ENCODE results near the gene CTNNA3.

The CTNNA3 gene

GRCh38 chr10:66218289-66218688 is 1477.7 kb downstream of the CTNNA3 start:
- DNase-seq (ENCODE audit: low read depth): no peak

DNA sequence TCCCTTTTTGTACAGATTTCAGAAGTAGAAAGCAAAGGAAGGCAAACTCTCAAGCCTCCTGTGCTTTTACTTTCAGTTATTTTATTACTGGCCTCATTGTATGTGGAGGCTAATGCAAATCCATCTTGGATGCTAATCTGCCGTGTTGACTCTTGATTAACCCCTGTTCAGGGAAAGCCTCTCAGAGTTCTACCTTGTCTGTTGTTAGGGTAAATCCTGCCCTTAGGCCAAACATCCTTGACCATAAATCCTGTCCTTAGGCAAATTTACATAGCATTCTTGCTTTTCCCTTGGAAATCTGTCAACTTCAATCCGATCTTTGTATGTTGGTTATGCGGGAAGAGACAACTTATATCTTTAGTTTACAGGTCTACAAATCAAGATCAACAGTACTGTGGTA is 1480.1 kb downstream of the CTNNA3 start:
- no peak for DNase-seq (ENCODE audit: low read depth)

GRCh38 chr10:66214721-66215404 is 1481.1 kb downstream of the CTNNA3 start:
- DNase-seq (ENCODE audit: low read depth): no peak

- DNase-seq (ENCODE audit: low read depth): no peak
Measured at GRCh38 chr10:66209025-66209424, 1487.0 kb downstream of the CTNNA3 start.

DNA sequence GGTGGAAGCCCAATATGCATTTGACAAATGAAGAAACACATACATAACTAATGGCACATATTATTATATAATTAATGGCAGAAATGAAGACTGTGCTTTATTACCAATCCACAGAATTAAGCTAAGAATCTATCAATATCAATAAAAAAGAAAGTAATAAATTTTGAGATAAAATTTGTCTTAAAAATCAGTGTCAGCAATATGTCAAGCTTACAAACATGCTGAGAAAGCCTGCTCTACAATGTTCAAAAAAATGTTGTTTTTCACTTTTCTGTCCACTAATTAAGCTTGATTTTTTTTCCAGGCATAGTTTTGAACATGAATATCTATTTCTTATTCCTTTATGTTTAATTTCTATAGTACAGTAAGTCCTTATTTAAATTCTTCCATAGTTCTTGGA is 1491.2 kb downstream of the CTNNA3 start:
- DNase-seq (ENCODE audit: low read depth): no peak

DNA sequence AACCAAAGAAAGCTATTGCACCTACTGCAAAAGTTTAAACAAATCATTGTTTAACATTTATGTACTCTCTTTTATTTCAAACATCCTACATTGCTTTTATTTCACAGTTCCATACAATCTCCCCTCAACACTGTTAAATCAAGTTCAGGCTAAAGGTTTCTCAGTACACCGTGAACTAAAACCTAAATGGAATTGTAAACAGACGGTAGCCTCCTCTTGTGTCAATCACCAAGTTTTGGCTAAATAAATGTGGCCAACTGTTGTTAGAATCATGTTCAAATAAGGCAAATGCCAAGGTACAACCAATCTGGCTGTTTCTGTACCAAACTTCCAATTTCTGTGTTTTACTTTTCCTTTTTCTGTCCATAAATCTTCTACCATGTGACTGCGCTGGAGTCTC is 1493.9 kb downstream of the CTNNA3 start:
- no peak for DNase-seq (ENCODE audit: low read depth)

DNA sequence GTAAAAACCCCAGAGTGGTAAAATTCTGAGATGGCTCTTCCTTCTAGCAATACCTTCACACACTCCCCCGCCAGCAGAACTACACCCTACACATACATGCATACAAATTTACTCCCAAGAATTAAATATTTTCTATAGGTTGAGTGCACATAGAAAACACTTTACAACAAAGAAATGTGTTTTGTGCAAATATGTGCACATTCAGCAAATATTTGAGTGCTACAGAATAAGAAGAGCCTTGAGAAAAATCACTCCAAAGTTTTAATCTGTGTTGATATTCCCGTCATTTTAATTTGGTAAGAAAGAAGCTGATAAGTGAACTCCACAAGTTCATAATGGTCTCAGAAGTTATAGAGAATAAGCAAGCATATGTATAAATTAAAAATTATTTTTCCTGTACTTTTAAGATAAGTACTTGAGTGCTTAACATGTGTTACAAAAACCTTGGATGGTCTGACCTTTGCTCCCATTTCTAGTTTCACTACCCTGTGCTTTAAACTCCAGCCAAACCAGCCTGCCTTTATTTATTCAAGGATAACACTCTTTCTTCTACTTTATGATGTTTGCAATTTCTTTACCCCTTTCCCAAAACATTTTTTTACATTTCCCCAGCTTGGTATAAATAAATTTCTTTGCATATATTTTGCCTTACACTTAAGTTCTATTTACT is 1503.7 kb downstream of the CTNNA3 start:
- no peak for DNase-seq (ENCODE audit: low read depth)

GRCh38 chr10:66190413-66190812 is 1505.6 kb downstream of the CTNNA3 start:
- DNase-seq (ENCODE audit: low read depth): no peak

DNA sequence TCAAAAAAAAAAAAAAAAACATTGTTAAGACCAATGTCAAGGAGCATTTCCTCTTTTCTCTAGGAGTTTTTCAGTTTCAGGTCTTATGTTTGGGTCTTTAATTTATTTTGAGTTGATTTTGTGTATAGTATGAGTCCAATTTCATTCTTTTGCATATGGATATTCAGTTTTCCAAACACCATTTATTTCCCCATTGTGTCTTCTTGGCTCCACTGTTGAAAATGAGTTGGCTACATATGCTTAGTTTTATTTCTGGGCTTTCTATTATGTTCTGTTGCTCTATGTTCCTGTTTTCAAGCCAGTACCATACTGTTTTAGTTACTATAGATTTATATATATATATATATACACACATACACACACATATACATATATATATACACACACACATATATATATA is 1506.7 kb downstream of the CTNNA3 start:
- no peak for DNase-seq (ENCODE audit: low read depth)

DNA sequence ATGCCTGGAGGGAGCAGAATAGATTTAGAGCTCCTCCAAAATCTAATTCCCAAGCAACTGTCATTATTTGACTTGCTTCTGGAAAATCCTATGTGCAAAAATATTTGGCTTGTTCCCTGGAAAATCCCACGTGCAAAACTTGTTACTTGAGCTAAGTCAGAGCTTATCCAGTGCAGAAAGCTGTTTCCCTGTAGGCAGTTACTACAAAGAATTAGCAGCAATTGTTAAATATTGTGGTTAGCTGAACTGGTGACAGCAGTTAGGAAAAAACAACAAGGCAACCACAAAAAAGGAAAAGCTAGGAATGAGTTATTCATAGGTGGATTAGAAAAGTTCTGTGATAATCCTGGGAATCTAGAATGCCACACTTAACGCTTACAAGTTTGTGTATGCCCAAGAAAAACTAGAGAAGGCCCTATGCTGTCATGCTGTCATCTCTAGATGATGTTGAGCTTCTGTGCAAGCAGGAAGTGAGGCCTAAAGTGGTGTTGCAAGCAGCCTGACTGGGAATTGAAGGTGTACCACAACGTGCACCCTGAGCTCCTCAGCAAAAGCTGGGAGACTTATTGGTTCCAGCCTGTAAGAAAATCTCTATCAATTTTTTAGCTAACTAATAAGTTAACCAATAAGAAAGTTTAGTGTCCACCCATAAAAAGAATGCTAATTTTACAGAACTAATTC is 1508.8 kb downstream of the CTNNA3 start:
- no peak for DNase-seq (ENCODE audit: low read depth)

GRCh38 chr10:66183028-66183427 is 1513.0 kb downstream of the CTNNA3 start:
- DNase-seq (ENCODE audit: low read depth): no peak

DNA sequence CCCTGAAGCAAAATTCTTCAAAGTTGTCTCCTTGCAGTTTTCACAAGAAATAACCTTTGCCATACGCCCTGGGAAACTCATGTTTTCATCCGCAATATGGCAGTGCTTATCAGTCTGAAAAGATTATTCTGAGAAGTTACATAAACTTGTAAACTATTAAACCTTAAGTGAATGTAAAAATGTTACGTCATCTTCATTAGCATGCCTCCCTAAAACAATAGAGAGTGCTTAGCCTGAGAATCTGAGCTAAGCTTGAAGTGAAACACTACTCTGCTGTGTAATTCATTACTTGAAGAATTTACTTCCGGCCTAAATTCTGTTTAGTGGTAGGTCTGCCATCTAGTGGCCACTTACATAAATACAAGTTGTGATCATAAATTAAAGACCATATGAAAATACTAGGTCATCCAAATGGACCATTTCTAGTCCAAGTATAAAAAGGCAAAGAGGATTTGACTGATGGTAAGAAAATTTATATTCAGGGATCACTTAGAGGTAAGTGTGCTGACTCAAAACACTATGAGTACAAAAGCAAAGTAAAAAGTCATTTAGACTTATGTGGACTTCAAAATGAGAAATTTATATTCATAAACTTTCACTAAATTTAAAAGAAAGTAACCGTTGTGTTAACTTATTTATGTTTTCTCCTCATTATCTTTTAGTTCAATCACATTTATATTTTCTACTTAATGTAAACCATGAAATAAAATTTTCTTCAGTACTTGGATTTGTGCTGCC is 1515.2 kb downstream of the CTNNA3 start:
- DNase-seq (ENCODE audit: low read depth): peak; percentile 12

DNA sequence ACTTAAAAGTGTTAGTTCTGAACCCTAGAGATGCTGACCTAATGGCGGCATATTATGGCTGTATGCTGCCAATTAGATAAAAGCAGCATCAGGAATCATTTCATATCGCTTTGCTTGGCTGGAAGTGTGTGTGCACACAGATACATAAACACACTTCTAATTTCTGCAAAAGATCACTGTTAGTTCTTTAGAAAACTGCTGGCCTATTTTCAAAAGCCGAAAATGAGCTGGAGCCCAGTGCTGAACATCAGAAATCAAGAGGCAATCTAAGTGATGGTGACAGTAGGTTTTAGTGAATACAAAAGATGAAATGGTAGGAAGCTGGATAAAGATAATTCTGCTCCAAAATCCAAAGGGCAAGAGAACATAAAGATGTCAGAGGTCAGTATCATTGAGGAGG is 1516.0 kb downstream of the CTNNA3 start:
- DNase-seq (ENCODE audit: low read depth): no peak

- no peak for DNase-seq (ENCODE audit: low read depth)
Measured at GRCh38 chr10:66176772-66177171, 1519.2 kb downstream of the CTNNA3 start.

DNA sequence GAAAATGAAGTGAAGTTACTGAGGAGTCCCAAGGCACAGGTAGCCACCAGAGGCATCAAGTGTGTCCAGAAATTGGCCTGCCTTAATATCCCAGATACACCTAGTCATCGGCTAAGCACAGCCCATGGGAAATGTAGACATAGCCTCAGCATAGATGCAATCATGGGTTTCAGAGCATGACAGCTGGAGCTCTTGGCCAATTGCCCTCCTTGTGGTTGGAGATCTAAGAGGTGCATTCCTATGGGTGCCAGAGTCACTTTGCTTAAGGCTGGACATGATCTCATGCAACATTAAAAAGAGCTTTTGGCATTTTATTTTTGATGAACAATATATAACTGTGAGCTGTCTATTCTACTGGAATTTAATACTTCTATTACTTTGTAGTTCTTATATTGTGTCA is 1528.2 kb downstream of the CTNNA3 start:
- DNase-seq (ENCODE audit: low read depth): no peak

GRCh38 chr10:66162560-66163143 is 1533.3 kb downstream of the CTNNA3 start:
- no peak for DNase-seq (ENCODE audit: low read depth)

DNA sequence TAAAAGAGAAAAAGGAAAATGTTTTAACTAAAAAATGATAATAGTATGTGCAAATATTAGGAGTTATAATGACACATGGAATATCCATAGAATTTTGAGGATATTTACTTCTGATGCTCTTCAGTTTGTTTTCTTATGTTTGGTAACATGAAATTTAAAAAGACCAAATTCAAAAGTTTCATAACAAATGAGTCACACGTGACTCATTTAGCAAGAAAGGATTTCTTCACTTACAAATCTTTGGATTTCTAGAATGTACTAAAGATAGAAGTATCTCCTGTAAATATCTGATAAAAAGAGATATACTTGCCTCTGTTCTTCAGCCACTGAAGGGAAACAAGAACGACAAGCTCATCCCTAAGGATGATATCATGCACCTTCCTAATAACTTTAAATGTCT is 1544.6 kb downstream of the CTNNA3 start:
- DNase-seq (ENCODE audit: low read depth): no peak

DNA sequence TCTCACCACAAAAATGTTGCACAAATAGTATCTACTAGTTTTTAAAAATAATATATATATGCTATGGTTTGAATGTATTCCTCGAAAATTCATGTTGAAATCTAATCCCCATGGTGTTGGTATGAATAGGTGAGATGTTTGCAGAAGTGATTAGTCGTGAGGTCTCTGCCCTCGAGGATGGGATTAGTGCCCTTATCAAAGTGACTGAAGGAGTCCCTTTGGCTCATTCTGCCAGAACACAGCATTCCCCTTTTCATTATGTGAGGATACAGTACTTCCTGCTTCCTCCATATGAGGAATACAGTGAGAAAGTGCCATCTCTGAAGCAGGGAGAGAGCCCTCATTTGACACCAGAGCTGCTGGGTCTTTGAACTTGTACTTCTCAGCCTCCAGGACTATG is 1547.7 kb downstream of the CTNNA3 start:
- no peak for DNase-seq (ENCODE audit: low read depth)

DNA sequence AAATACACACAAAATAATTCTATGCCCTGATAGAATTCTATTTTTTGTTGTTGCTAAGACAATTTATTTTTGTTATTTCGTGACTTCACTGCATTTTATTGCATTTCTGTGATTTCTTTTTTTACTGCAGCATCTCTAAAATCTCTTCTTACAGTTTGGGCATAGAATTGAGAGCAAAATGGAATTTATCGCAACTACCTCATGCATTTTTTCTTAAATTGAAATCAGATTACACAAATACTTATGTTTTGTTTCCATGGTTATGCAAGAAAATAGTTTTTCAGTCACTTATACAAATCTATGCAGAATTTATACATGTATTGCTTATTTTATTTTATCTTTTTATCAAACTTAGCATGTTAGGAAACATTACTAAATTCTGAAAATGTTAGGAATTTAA is 1552.0 kb downstream of the CTNNA3 start:
- no peak for DNase-seq (ENCODE audit: low read depth)

- no peak for DNase-seq (ENCODE audit: low read depth)
Measured at GRCh38 chr10:66102756-66103155, 1593.2 kb downstream of the CTNNA3 start.

GRCh38 chr10:66098595-66099480 is 1597.2 kb downstream of the CTNNA3 start:
- no peak for DNase-seq (ENCODE audit: low read depth)
